Uterus (tissue), 4 donors: ENCODE measurements around the gene BTBD6. TPM values are rescaled to one million over a fixed set of nuclear protein-coding genes. Genes with fewer than 3 reads are reported as not detected.

Experiments used
- DNase-seq, 2 donors: peaks; one replicate each; pipeline ENCODE4 v3.0.0-alpha.2; 2019 to 2020
- H3K27ac ChIP-seq, 2 donors: fragments of 200-600 bp; sonication (generic); 1 replicate in 1 of 2; 2 replicates in 1 of 2; pipeline ENCODE4 v1.5.1; 2016 to 2018
- H3K27me3 ChIP-seq, 2 donors: fragments of 200-600 bp; sonication (generic); one replicate each; pipeline ENCODE4 v1.5.1; 2018 to 2019; ENCODE audit warnings: control low read depth in 1 of 2
- H3K36me3 ChIP-seq, 2 donors: fragments of 200-600 bp; sonication (generic); one replicate each; pipeline ENCODE4 v1.5.1; 2019; ENCODE audit warnings: control low read depth in 1 of 2
- H3K4me1 ChIP-seq, 2 donors: fragments of 200-600 bp; sonication (generic); one replicate each; pipeline ENCODE4 v1.5.1; 2018 to 2019; ENCODE audit warnings: control low read depth in 1 of 2
- H3K4me3 ChIP-seq, 2 donors: fragments of 200-600 bp; sonication (generic); 1 replicate in 1 of 2; 2 replicates in 1 of 2; pipeline ENCODE4 v1.5.1; 2018 to 2019; ENCODE audit warnings: mild to moderate bottlenecking in 1 of 2
- H3K9me3 ChIP-seq, 2 donors: fragments of 200-600 bp; sonication (generic); one replicate each; pipeline ENCODE4 v1.5.1; 2019; ENCODE audit warnings: control low read depth in 1 of 2
- CTCF ChIP-seq, 4 experiments: fragments of 200-600 bp in 2 of 4; fragments of 450-650 bp in 2 of 4; sonication (generic) in 2 of 4; IDR thresholded peaks; one replicate each; pipeline ENCODE4 v1.5.1; 2016 to 2019; ENCODE audit warnings: antibody characterized with exemption in 4 of 4, mild to moderate bottlenecking in 2 of 4, moderate library complexity in 1 of 4
- POLR2A ChIP-seq, 2 donors: fragments of 450-650 bp; IDR thresholded peaks; one replicate each; pipeline ENCODE4 v1.6.1; 2016; ENCODE audit warnings: antibody characterized with exemption in 2 of 2, mild to moderate bottlenecking in 1 of 2, moderate library complexity in 1 of 2
- intact Hi-C: fragments of 100-400 bp; cut with DNase I; formaldehyde crosslinking; loops from one replicate; pipeline ENCODE4 v1.15.1; 2023; ENCODE audit warnings: low total_unique reads
- total RNA-seq, 4 donors: library from RNA; depleted of rRNA in 3 of 4; stranded (reverse); fragments of >200 nt in 3 of 4; gene quantifications; one replicate each; pipeline versions ENCODE4 v1.1.0 to v1.2.4, GENCODE V29; 2014 to 2023
- donor health status: DM: yes; HTN: yes; CAD: no.

BTBD6 gene
- total RNA-seq, 4 donors from 2014 or later, result 12.8 to 41.9 (median 27.9) TPM

- Histone ChIP-seq H3K4me1 (no peaks in the 10 kb centered on the region), H3K27me3 (no peaks in the 10 kb centered on the region), H3K27ac (no peak overlapping the region), H3K4me3 (no peak overlapping the region), H3K9me3 (no peaks in the 10 kb centered on the region), H3K36me3 (no peaks in the 10 kb centered on the region)
- DNase-seq, result no peak
- intact Hi-C loops, result no loop called here
- TF ChIP-seq POLR2A (IDR thresholded peaks at IDR 0.05) (no peak), CTCF (IDR thresholded peaks at IDR 0.05) (no peak)
Measured at GRCh38 chr14:105219753-105220152, 28.6 kb upstream of the BTBD6 start.

- intact Hi-C loops, result no loop called here
- no peaks in the 10 kb centered on the region for H3K9me3 ChIP-seq
- no peak for TF ChIP-seq CTCF (IDR thresholded peaks at IDR 0.05)
- TF ChIP-seq POLR2A (IDR thresholded peaks at IDR 0.05), result no peak
- no peaks in the 10 kb centered on the region for H3K27me3 ChIP-seq
- no peak overlapping the region for H3K4me3 ChIP-seq
- H3K27ac ChIP-seq, result no peak overlapping the region
- peak in 1 of 2 donors; percentile 13 for DNase-seq
- H3K36me3 ChIP-seq, result no peaks in the 10 kb centered on the region
- no peaks in the 10 kb centered on the region for H3K4me1 ChIP-seq
Measured at GRCh38 chr14:105220699-105221597, 27.4 kb upstream of the BTBD6 start.

- intact Hi-C loops, result no loop called here
- Histone ChIP-seq H3K9me3 (no peaks in the 10 kb centered on the region), H3K4me3 (no peak overlapping the region), H3K27me3 (no peaks in the 10 kb centered on the region), H3K27ac (no peak overlapping the region), H3K4me1 (no peaks in the 10 kb centered on the region), H3K36me3 (no peaks in the 10 kb centered on the region)
- no peak for DNase-seq
- TF ChIP-seq POLR2A (IDR thresholded peaks at IDR 0.05) (no peak), CTCF (IDR thresholded peaks at IDR 0.05) (no peak)
Measured at GRCh38 chr14:105221598-105222178, 26.6 kb upstream of the BTBD6 start.

- no peak for DNase-seq
- Histone ChIP-seq H3K27me3 (no peaks in the 10 kb centered on the region), H3K4me1 (no peaks in the 10 kb centered on the region), H3K27ac (no peak overlapping the region), H3K9me3 (no peaks in the 10 kb centered on the region), H3K4me3 (no peak overlapping the region), H3K36me3 (no peaks in the 10 kb centered on the region)
- TF ChIP-seq CTCF (IDR thresholded peaks at IDR 0.05) (no peak), POLR2A (IDR thresholded peaks at IDR 0.05) (no peak)
- intact Hi-C loops, result no loop called here
Measured at GRCh38 chr14:105223260-105223659, 25.1 kb upstream of the BTBD6 start.
